Peyer's patch (tissue), 4 donors: ENCODE measurements around the gene HDAC4.

Experiments used
- CTCF ChIP-seq, 6 experiments: fragments of 450-650 bp in 4 of 6; fragments of 200-600 bp in 2 of 6; sonication (generic) in 1 of 6; IDR thresholded peaks; one replicate each; pipeline ENCODE4 v1.5.1; 2017 to 2019; ENCODE audit warnings: antibody characterized with exemption in 6 of 6, mild to moderate bottlenecking in 3 of 6, moderate library complexity in 1 of 6
- POLR2A ChIP-seq, 2 donors: fragments of 450-650 bp; IDR thresholded peaks; one replicate each; pipeline ENCODE4 v1.5.1; 2017; ENCODE audit warnings: antibody characterized with exemption in 2 of 2, mild to moderate bottlenecking in 2 of 2, moderate library complexity in 2 of 2

- no peak for TF ChIP-seq CTCF (IDR thresholded peaks at IDR 0.05)
- no peak for TF ChIP-seq POLR2A (IDR thresholded peaks at IDR 0.05)
Observed at GRCh38 chr2:239232195-239232578, 168.6 kb downstream of the HDAC4 start.
